ENCODE measurements around the gene TMEM72. TPM values are rescaled to one million over a fixed set of nuclear protein-coding genes. Genes with fewer than 3 reads are reported as not detected.

The TMEM72 gene
- total RNA-seq, 1 donor from 2014 or later, result not detected

GRCh38 chr10:44951576-44952226 lies 40.6 kb downstream of the TMEM72 start:
- Histone ChIP-seq H3K27me3 (ENCODE audit: control insufficient read depth, insufficient read depth, low read length) (no peaks in the 10 kb centered on the region), H3K36me3 (ENCODE audit: control insufficient read depth, insufficient read depth, low read length) (no peaks in the 10 kb centered on the region), H3K4me3 (ENCODE audit: low read depth, low read length) (no peak overlapping the region)
- DNase-seq (ENCODE audit: low read depth), result no peak
- no peak for TF ChIP-seq CTCF (IDR thresholded peaks at IDR 0.05; ENCODE audit: insufficient read depth, low read length, poor library complexity, severe bottlenecking)

GRCh38 chr10:44952779-44953231 lies 41.7 kb downstream of the TMEM72 start:
- no peak for DNase-seq (ENCODE audit: low read depth)
- Histone ChIP-seq H3K4me3 (ENCODE audit: low read depth, low read length) (no peak overlapping the region), H3K27me3 (ENCODE audit: control insufficient read depth, insufficient read depth, low read length) (no peaks in the 10 kb centered on the region), H3K36me3 (ENCODE audit: control insufficient read depth, insufficient read depth, low read length) (no peaks in the 10 kb centered on the region)
- TF ChIP-seq CTCF (IDR thresholded peaks at IDR 0.05; ENCODE audit: insufficient read depth, low read length, poor library complexity, severe bottlenecking), result no peak

- no peaks in the 10 kb centered on the region for H3K36me3 ChIP-seq (ENCODE audit: control insufficient read depth, insufficient read depth, low read length)
- no peak for TF ChIP-seq CTCF (IDR thresholded peaks at IDR 0.05; ENCODE audit: insufficient read depth, low read length, poor library complexity, severe bottlenecking)
- no peaks in the 10 kb centered on the region for H3K27me3 ChIP-seq (ENCODE audit: control insufficient read depth, insufficient read depth, low read length)
- DNase-seq (ENCODE audit: low read depth), result no peak
- no peak overlapping the region for H3K4me3 ChIP-seq (ENCODE audit: low read depth, low read length)
Measured at GRCh38 chr10:44954042-44954441, 42.9 kb downstream of the TMEM72 start.

- no peaks in the 10 kb centered on the region for H3K27me3 ChIP-seq (ENCODE audit: control insufficient read depth, insufficient read depth, low read length)
- TF ChIP-seq CTCF (IDR thresholded peaks at IDR 0.05; ENCODE audit: insufficient read depth, low read length, poor library complexity, severe bottlenecking), result no peak
Measured at GRCh38 chr10:44954962-44955361, 43.8 kb downstream of the TMEM72 start.

GRCh38 chr10:44955413-44956070 lies 44.4 kb downstream of the TMEM72 start:
- Histone ChIP-seq H3K27me3 (ENCODE audit: control insufficient read depth, insufficient read depth, low read length) (no peaks in the 10 kb centered on the region), H3K36me3 (ENCODE audit: control insufficient read depth, insufficient read depth, low read length) (no peaks in the 10 kb centered on the region), H3K4me3 (ENCODE audit: low read depth, low read length) (no peak overlapping the region)
- no peak for DNase-seq (ENCODE audit: low read depth)
- no peak for TF ChIP-seq CTCF (IDR thresholded peaks at IDR 0.05; ENCODE audit: insufficient read depth, low read length, poor library complexity, severe bottlenecking)

More at GRCh38 chr10:44954962-44955361, 43.8 kb downstream of the TMEM72 start:
- no peak for DNase-seq (ENCODE audit: low read depth)
- Histone ChIP-seq H3K36me3 (ENCODE audit: control insufficient read depth, insufficient read depth, low read length) (no peaks in the 10 kb centered on the region), H3K4me3 (ENCODE audit: low read depth, low read length) (no peak overlapping the region)
